HCT116 (cell line): ENCODE results near the gene CDH23. TPM values are rescaled to one million over a fixed set of nuclear protein-coding genes. Genes with fewer than 3 reads are reported as not detected.

Experiments
- ATAC-seq: fragments of 200-7000 bp; cut with Tn5 transposase; 2 replicates; pipeline ENCODE4 v1.9.1; 2020; ENCODE audit warnings: mild to moderate bottlenecking, moderate library complexity
- BruUV-seq: library from RNA; stranded (reverse); fragments of 400-500 nt; replicated peaks from 2 replicates; lab custom pipeline; 2021; lab: Mats Ljungman, UMichigan
- CTCF ChIA-PET: fragments of 300-600 bp; sonication (Branson Sonifier 250); formaldehyde crosslinking; loops from one replicate; lab custom pipeline; 2021; ENCODE audit warnings: antibody characterized with exemption; lab: Charles Lee
- POLR2A ChIA-PET: fragments of 300-600, 350-600 bp; sonication (Branson Sonifier 250); formaldehyde crosslinking; loops from one replicate; lab custom pipeline; 2021; ENCODE audit warnings: antibody characterized with exemption; lab: Charles Lee
- RAD21 ChIA-PET, 2 experiments: fragments of 300-600 bp; sonication (Branson Sonifier 250); formaldehyde crosslinking; loops; one replicate each; lab custom pipeline; 2023; ENCODE audit warnings: low total read pairs in 2 of 2; ENCODE audit not compliant: uncharacterized antibody in 2 of 2, unreplicated experiment in 2 of 2, low non-redundant PET in 1 of 2; lab: Charles Lee
- DNase-seq: peaks from one replicate; pipeline ENCODE4 v3.0.0-alpha.2; 2010; ENCODE audit warnings: low read depth, low spot score
- H2AFZ ChIP-seq: fragments of 200-600 bp; shearing (Covaris generic), sonication (generic); 2 replicates; pipeline ENCODE4 v1.6.1; 2017; ENCODE audit warnings: low read depth, mixed run types, mixed read lengths, antibody characterized with exemption, low read length; ENCODE audit not compliant: poor library complexity, severe bottlenecking
- H3K27ac ChIP-seq: 2 replicates; pipeline ENCODE4 v1.5.1; 2012; ENCODE audit warnings: low read depth, low read length
- H3K27me3 ChIP-seq: fragments of 200-600 bp; sonication (generic); 2 replicates; pipeline ENCODE4 v1.6.1; 2016; ENCODE audit warnings: mixed run types, low read length, mixed read lengths; ENCODE audit not compliant: insufficient read depth
- H3K36me3 ChIP-seq, 2 experiments: fragments of 200-500 bp in 1 of 2; fragments of 200-600 bp in 1 of 2; sonication (Bioruptor generic) in 1 of 2; sonication (generic) in 1 of 2; 2 replicates each; pipeline versions ENCODE4 v1.5.1 to v1.6.1; 2014 to 2016; ENCODE audit warnings: low read length in 2 of 2, inconsistent platforms in 1 of 2, mixed read lengths in 1 of 2, mixed run types in 1 of 2; ENCODE audit not compliant: insufficient read depth in 2 of 2, control insufficient read depth in 1 of 2
- H3K4me1 ChIP-seq, 2 experiments: fragments of 200-600 bp in 1 of 2; sonication (generic) in 1 of 2; 2 replicates each; pipeline versions ENCODE4 v1.5.1 to v1.6.1; 2012 to 2017; ENCODE audit warnings: low read length in 2 of 2, inconsistent platforms in 1 of 2, mild to moderate bottlenecking in 1 of 2, mixed read lengths in 1 of 2, mixed run types in 1 of 2, moderate library complexity in 1 of 2; ENCODE audit not compliant: insufficient read depth in 2 of 2, control insufficient read depth in 1 of 2
- H3K4me2 ChIP-seq: fragments of 200-600 bp; sonication (generic); 2 replicates; pipeline ENCODE4 v1.6.1; 2017; ENCODE audit warnings: mixed run types, low read length, mixed read lengths
- H3K4me3 ChIP-seq, 2 experiments: fragments of 200-600 bp in 1 of 2; sonication (generic) in 1 of 2; replicated peaks in 1 of 2; 2 replicates each; pipeline ENCODE4 v1.5.1; 2011 to 2016; ENCODE audit warnings: low read length in 2 of 2, control low read depth in 1 of 2, low read depth in 1 of 2, mild to moderate bottlenecking in 1 of 2, mixed read lengths in 1 of 2, mixed run types in 1 of 2
- H3K79me2 ChIP-seq: fragments of 200-600 bp; sonication (generic); 2 replicates; pipeline ENCODE4 v1.6.1; 2017; ENCODE audit warnings: mild to moderate bottlenecking, mixed run types, low read length, moderate library complexity, mixed read lengths; ENCODE audit not compliant: insufficient read depth
- H3K9ac ChIP-seq: fragments of 200-600 bp; sonication (generic); 2 replicates; pipeline ENCODE4 v1.6.1; 2016; ENCODE audit warnings: low read length, mixed read lengths
- H3K9me2 ChIP-seq: fragments of 200-600 bp; sonication (generic), shearing (Covaris generic); 2 replicates; pipeline ENCODE4 v1.6.1; 2017; ENCODE audit warnings: mixed run types, mild to moderate bottlenecking, moderate library complexity; ENCODE audit not compliant: insufficient read depth
- H3K9me3 ChIP-seq, 2 experiments: fragments of 200-500 bp in 1 of 2; fragments of 200-600 bp in 1 of 2; sonication (Bioruptor generic) in 1 of 2; sonication (generic) in 1 of 2; 2 replicates each; pipeline ENCODE4 v1.6.1; 2014 to 2017; ENCODE audit warnings: low read length in 2 of 2, mixed read lengths in 2 of 2, inconsistent platforms in 1 of 2, low read depth in 1 of 2, mild to moderate bottlenecking in 1 of 2, mixed run types in 1 of 2, moderate library complexity in 1 of 2; ENCODE audit not compliant: control insufficient read depth in 1 of 2, insufficient read depth in 1 of 2
- H4K20me1 ChIP-seq: fragments of 200-600 bp; sonication (generic), shearing (Covaris generic); 2 replicates; pipeline ENCODE4 v1.6.1; 2017; ENCODE audit warnings: mixed run types, mild to moderate bottlenecking, moderate library complexity; ENCODE audit not compliant: insufficient read depth
- CBX3 ChIP-seq: IDR thresholded peaks from 2 replicates; pipeline ENCODE4 v1.6.1; 2012; ENCODE audit warnings: low read depth
- EGR1 ChIP-seq: IDR thresholded peaks from 2 replicates; pipeline ENCODE4 v1.6.1; 2012; ENCODE audit warnings: low read depth
- ELF1 ChIP-seq: IDR thresholded peaks from 2 replicates; pipeline ENCODE4 v1.6.1; 2012; ENCODE audit warnings: low read depth, borderline replicate concordance
- EZH2 ChIP-seq: fragments of 200-600 bp; sonication (generic); IDR thresholded peaks from 2 replicates; pipeline ENCODE4 v1.6.1; 2017; ENCODE audit warnings: antibody characterized with exemption, mixed run types
- EZH2phosphoT487 ChIP-seq: fragments of 200-600 bp; IDR thresholded peaks from 2 replicates; pipeline ENCODE4 v1.6.1; 2018; ENCODE audit warnings: antibody characterized with exemption, borderline replicate concordance
- FOSL1 ChIP-seq: IDR thresholded peaks from 2 replicates; pipeline ENCODE4 v1.6.1; 2012; ENCODE audit warnings: low read depth
- JUND ChIP-seq: IDR thresholded peaks from 2 replicates; pipeline ENCODE4 v1.6.1; 2012
- POLR2A ChIP-seq: IDR thresholded peaks from 2 replicates; pipeline ENCODE4 v1.7.0; 2011; ENCODE audit warnings: borderline replicate concordance; ENCODE audit not compliant: insufficient read depth, insufficient read length; ENCODE audit errors: extremely low read depth
- POLR2AphosphoS5 ChIP-seq: IDR thresholded peaks from 2 replicates; pipeline ENCODE4 v1.6.1; 2011; ENCODE audit warnings: mild to moderate bottlenecking, low read depth, low read length, moderate library complexity
- RAD21 ChIP-seq: IDR thresholded peaks from 2 replicates; pipeline ENCODE4 v1.6.1; 2012; ENCODE audit warnings: low read depth, mild to moderate bottlenecking
- SIN3A ChIP-seq: IDR thresholded peaks from 2 replicates; pipeline ENCODE4 v1.6.1; 2012; ENCODE audit warnings: low read depth
- TCF7L2 ChIP-seq: IDR thresholded peaks from 2 replicates; pipeline ENCODE4 v1.7.0; 2011; ENCODE audit warnings: borderline replicate concordance, inconsistent platforms; ENCODE audit not compliant: insufficient read depth, insufficient read length; ENCODE audit errors: extremely low read depth
- YY1 ChIP-seq: IDR thresholded peaks from 2 replicates; pipeline ENCODE4 v1.6.1; 2011; ENCODE audit warnings: low read length, low read depth, moderate library complexity, mild to moderate bottlenecking; ENCODE audit not compliant: insufficient replicate concordance; ENCODE audit errors: extremely low read depth
- ZBTB33 ChIP-seq: IDR thresholded peaks from 2 replicates; pipeline ENCODE4 v1.6.1; 2011; ENCODE audit warnings: mild to moderate bottlenecking, low read length, moderate library complexity; ENCODE audit not compliant: insufficient replicate concordance; ENCODE audit errors: extremely low read depth
- ZNF274 ChIP-seq: fragments of 200-500 bp; sonication (Bioruptor generic); IDR thresholded peaks from 2 replicates; pipeline ENCODE4 v1.6.1; 2014; ENCODE audit warnings: mild to moderate bottlenecking, low read depth, low read length, inconsistent platforms
- intact Hi-C: fragments of 100-400 bp; cut with micrococcal nuclease; formaldehyde crosslinking; loops from 2 replicates; pipeline ENCODE4 v1.10.0; 2022
- total RNA-seq: library from RNA; stranded (reverse); gene quantifications from one replicate; pipeline ENCODE4 v1.2.1, GENCODE V29; 2021; ENCODE audit not compliant: unreplicated experiment
- TF ChIP-seq, protein P1 (sequence below): IDR thresholded peaks from 2 replicates; pipeline ENCODE4 v1.6.1; 2012
- TF ChIP-seq, protein P2 (sequence below), 3 experiments: fragments of 200-600 bp in 1 of 3; sonication (generic) in 1 of 3; IDR thresholded peaks in 2 of 3; conservative IDR thresholded peaks in 1 of 3; 2 replicates each; pipeline ENCODE4 v1.5.1; 2012 to 2017; ENCODE audit warnings: low read depth in 2 of 3, low read length in 2 of 3, antibody characterized with exemption in 1 of 3, borderline replicate concordance in 1 of 3, control low read depth in 1 of 3, mild to moderate bottlenecking in 1 of 3, mixed read lengths in 1 of 3, mixed run types in 1 of 3, moderate library complexity in 1 of 3; ENCODE audit not compliant: insufficient read depth in 1 of 3
- TF ChIP-seq, protein P3 (sequence below): IDR thresholded peaks from 2 replicates; pipeline ENCODE4 v1.6.1; 2012; ENCODE audit warnings: low read depth
- TF ChIP-seq, protein P4 (sequence below): IDR thresholded peaks from 2 replicates; pipeline ENCODE4 v1.6.1; 2012

Gene CDH23
- total RNA-seq, 1 experiment from 2014 or later = not detected

DNA sequence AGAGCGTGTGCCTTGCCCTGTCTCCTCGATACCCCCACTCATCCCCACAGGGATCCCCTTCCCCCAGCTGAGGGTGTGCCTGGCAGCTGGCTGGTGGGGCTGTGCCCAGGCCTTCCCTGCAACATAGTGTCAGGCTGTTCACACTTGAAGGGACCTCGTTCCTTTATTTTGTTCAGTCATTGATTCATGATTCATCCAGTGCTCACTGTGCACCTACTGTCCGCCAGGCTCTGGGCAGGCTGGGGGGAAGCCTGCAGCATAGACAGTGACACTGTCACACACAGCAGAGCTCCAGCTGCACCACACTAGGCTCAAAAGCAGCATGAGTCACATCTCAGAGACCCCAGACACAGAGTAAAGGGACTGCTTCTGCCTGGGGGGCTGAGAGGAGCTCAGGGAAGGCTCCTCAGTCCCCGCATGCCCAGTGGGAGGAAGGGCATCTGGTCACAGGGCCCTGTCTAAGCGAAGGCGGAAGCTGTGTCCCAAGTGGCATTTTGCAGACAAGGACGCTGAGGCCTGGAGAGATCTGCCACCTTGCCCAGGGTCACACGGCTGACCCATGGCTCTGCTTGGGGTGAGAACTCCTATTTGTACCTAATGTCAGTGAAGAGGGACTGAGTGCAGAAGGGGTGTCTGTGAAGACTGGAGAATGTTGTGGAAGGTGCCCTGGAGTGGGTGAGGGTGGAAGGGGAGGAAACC lies 27.9 kb downstream of the CDH23 start:
- no peaks in the 10 kb centered on the region for H3K79me2 ChIP-seq
- POLR2A ChIA-PET = no interaction called here
- ATAC-seq = no peak
- intact Hi-C loops = no loop called here
- no peak overlapping the region for H3K4me2 ChIP-seq
- TF ChIP-seq SIN3A (no peak), JUND (no peak), TCF7L2 (no peak), YY1 (no peak), EZH2phosphoT487 (no peak), EGR1 (no peak), CBX3 (no peak), FOSL1 (no peak), ZNF274 (no peak), ELF1 (no peak), ZBTB33 (no peak), RAD21 (no peak), POLR2AphosphoS5 (no peak), EZH2 (no peak), POLR2A (no peak)
- TF ChIP-seq, protein P1, sequence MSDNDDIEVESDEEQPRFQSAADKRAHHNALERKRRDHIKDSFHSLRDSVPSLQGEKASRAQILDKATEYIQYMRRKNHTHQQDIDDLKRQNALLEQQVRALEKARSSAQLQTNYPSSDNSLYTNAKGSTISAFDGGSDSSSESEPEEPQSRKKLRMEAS = no peak
- TF ChIP-seq, protein P2, sequence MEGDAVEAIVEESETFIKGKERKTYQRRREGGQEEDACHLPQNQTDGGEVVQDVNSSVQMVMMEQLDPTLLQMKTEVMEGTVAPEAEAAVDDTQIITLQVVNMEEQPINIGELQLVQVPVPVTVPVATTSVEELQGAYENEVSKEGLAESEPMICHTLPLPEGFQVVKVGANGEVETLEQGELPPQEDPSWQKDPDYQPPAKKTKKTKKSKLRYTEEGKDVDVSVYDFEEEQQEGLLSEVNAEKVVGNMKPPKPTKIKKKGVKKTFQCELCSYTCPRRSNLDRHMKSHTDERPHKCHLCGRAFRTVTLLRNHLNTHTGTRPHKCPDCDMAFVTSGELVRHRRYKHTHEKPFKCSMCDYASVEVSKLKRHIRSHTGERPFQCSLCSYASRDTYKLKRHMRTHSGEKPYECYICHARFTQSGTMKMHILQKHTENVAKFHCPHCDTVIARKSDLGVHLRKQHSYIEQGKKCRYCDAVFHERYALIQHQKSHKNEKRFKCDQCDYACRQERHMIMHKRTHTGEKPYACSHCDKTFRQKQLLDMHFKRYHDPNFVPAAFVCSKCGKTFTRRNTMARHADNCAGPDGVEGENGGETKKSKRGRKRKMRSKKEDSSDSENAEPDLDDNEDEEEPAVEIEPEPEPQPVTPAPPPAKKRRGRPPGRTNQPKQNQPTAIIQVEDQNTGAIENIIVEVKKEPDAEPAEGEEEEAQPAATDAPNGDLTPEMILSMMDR (IDR thresholded peaks at IDR 0.05 in 2 of 3, conservative IDR thresholded peaks at IDR 0.05 in 1 of 3; ENCODE audit: borderline replicate concordance in 1 of 3, insufficient read depth in 1 of 3, low read depth in 2 of 3, low read length in 2 of 3) = no peak
- TF ChIP-seq, protein P3, sequence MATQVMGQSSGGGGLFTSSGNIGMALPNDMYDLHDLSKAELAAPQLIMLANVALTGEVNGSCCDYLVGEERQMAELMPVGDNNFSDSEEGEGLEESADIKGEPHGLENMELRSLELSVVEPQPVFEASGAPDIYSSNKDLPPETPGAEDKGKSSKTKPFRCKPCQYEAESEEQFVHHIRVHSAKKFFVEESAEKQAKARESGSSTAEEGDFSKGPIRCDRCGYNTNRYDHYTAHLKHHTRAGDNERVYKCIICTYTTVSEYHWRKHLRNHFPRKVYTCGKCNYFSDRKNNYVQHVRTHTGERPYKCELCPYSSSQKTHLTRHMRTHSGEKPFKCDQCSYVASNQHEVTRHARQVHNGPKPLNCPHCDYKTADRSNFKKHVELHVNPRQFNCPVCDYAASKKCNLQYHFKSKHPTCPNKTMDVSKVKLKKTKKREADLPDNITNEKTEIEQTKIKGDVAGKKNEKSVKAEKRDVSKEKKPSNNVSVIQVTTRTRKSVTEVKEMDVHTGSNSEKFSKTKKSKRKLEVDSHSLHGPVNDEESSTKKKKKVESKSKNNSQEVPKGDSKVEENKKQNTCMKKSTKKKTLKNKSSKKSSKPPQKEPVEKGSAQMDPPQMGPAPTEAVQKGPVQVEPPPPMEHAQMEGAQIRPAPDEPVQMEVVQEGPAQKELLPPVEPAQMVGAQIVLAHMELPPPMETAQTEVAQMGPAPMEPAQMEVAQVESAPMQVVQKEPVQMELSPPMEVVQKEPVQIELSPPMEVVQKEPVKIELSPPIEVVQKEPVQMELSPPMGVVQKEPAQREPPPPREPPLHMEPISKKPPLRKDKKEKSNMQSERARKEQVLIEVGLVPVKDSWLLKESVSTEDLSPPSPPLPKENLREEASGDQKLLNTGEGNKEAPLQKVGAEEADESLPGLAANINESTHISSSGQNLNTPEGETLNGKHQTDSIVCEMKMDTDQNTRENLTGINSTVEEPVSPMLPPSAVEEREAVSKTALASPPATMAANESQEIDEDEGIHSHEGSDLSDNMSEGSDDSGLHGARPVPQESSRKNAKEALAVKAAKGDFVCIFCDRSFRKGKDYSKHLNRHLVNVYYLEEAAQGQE = no peak
- TF ChIP-seq, protein P4, sequence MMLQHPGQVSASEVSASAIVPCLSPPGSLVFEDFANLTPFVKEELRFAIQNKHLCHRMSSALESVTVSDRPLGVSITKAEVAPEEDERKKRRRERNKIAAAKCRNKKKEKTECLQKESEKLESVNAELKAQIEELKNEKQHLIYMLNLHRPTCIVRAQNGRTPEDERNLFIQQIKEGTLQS = no peak
- H3K4me1 ChIP-seq = no peaks in the 10 kb centered on the region
- 0 out of 2 replicates have a peak, but pooled peaks cover 3% of the 10 kb centered on the region for H3K27me3 ChIP-seq
- H2AFZ ChIP-seq = no peak overlapping the region
- no peaks in the 10 kb centered on the region for H3K36me3 ChIP-seq
- DNase-seq = no peak
- no peaks in the 10 kb centered on the region for H4K20me1 ChIP-seq
- BruUV-seq = no TSS peak
- H3K4me3 ChIP-seq = no peak overlapping the region
- CTCF ChIA-PET = no interaction called here
- no peak overlapping the region for H3K27ac ChIP-seq
- no peaks in the 10 kb centered on the region for H3K9me2 ChIP-seq
- no peaks in the 10 kb centered on the region for H3K9me3 ChIP-seq
- no peak overlapping the region for H3K9ac ChIP-seq
- RAD21 ChIA-PET = no interaction called here
